ENCODE measurements around the gene NAPEPLD.
"Not testable (repeated sequence)": the region's sequence is repeated elsewhere in the genome, so short reads cannot be mapped to it uniquely, and the experiment has no call there.

Gene NAPEPLD

DNA sequence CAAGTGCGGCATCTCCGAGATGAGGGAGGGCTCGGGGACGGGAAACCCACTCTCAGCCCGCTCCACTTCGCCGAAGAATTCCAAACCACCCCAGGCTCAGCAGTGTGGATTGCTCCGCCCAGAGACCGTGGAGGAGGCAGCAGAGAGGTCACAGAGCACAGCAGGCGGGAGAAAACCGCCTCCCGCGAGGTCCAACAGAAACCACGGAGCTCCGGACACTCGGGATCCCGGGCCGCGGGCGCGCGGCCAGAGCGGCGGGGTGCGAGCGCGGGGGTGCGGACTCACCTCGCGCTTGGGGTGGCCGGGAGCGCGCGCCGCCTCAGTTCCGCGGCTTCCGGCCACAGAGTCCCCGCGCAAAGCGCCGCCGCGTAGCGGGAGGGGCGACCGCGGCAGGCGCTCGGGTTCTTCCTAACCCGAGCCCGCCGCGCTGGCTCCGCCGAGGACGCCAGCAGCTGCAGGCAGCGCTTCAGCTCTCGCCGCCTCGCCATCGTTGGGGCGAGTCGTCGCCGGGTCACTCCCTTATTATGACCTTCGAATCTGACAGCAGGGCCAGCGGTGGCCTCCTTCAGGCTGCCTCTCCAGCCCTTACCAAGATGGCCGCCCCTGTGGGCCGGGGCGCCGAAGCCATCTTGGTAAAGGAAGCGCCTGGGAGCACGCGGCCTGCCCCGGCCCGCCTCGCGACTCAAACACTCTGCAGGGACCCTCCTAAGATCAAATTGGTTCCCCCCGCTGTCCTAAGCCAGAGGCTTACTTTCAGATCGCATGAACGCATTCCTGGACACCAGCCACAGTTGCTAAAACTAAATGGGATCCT lies at the start of gene NAPEPLD:
Gene NAPEPLD (minus strand): TSS at position 106 of the 814 bp plus-strand sequence. CDS start 20,323 bp downstream, outside the sequence.
- DNase-seq (ENCODE audit: low read depth, low spot score) = peak; percentile 96

DNA sequence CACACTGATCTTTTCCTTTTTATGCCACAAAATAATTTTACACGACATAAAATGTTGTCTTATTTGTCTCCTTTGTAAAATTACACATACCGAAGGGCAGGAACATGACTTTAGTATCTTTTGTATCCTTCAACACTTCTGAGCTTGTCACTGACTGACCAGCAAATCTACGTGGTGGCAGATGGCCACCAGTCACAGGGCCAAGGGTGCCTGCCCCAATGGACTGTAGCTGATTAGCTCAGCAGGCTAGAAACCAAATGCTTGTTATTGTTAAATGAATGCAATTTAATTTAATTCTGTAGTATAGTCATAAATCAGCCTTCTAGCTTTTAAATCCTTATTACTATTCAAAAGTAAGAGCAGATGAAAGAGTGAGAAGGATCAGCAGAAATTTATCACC lies 49.2 kb upstream of the NAPEPLD start:
- DNase-seq (ENCODE audit: low read depth, low spot score) = not testable (repeated sequence)

DNA sequence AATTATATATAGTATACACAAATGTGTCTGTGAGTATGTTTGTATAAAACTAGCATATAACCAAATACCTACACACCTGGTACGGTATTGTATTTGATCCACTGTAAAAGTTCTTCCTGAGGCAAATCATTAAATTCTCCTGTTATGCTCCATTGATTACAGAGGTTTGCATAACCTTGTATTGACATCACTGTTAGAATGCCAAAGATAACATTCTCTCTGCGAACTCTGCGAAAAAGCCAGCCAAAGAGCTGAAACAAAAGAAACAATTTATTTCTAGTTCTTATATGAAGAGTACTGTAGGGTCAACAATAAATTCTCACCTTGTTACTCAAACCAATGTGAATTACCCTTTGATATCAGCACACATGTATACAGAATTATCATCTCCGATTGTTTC lies 46.5 kb upstream of the NAPEPLD start:
- peak; percentile 38 for DNase-seq (ENCODE audit: low read depth, low spot score)

DNA sequence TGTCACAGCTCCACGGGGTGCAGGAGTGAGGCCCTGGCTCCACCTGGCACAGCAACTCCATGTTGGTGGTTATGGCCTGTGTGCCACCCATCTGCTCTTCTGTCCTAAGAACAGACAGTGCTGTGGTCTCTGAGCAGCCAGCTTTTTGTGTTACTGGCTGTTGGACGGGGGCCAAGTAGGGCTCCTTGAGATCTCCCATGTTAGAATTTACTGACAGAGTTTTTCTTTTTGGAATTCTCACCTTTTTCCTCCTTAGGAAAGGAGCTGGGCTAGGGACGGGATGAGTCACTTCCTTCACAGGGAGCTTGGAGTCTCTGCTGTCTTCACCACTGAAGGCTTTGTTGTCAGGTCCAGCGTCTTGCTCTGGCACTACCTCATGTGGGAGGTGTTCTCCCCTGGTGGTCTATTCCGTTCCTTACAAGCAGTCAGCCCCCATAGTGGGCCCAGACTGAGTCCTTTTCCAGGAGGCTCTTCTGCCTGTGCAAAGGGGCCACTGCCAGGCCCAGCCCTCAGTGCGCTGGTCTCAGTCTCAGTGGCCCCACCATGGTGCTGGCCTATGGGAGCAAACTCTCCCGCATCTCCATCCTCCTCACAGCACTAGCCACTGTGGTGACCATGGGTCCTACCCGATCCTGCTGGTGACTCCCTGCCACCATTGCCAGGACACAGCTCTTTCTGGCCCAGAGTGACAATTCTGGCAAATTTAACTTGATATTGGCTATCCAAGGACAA lies 23.7 kb upstream of the NAPEPLD start:
- DNase-seq (ENCODE audit: low read depth, low spot score) = peak; percentile 16

DNA sequence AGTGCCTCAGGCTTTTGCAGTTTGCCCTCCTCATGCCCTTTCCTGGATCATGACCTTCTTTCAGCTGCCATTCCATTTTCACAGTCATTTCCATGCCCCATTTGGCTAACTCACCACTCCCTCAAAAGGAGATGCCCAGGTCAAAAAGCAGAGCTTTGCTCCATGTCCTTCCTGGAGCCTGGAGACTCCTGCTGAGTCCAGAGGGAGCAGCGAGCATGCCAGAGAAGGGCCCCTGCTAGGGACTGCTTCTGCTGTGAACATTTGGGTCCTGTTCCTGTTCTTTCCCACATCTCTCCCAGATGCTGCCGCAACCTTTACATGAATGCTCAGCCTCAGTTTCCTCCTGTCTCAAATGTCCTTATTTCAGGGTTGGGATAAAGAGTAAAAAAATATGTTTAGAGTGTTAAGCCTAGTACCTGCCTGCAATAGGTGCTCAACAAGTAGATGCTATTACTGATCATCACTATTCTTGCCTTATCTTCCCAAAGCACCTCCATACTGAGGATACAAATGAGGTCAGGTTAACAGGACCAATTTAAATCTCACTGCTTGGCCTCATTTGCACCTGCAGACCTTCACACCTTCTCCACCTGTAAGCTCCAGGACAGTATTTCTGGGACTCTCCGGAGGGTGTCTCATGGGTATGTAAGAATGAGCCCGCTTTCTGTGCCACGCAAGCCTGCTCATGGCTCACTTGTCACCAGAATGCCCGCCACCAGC lies 23.0 kb upstream of the NAPEPLD start:
- DNase-seq (ENCODE audit: low read depth, low spot score) = not testable (repeated sequence)

DNA sequence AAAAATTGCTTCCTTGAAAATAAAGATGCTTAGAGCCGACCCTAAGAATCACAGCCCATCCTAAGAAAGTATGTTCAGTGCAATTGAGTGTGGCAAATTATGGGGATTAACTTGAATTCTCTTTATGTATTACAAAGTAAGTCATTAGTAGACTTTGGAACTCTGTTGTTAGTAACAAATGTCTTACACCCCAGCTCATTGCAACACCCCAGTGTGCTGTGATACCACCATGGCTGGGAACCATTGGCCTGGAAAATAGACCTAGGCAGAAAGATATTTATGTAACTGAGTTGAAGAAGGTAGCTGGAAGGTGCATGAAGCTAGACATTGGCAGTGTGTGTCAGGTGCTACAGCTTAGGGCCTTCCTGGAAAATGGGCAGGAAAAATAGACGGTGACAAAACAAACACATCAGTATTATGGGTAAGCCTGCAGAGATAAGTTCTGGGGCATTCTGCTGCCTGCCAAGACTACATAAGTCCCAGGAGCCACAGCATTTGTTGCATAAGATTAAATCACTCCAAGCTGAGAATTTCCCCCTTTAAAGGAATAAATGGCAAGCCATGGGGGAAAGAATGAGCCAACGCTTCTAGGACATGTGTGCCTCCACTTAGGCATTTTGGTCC lies 18.1 kb upstream of the NAPEPLD start:
- not testable (repeated sequence) for DNase-seq (ENCODE audit: low read depth, low spot score)

DNA sequence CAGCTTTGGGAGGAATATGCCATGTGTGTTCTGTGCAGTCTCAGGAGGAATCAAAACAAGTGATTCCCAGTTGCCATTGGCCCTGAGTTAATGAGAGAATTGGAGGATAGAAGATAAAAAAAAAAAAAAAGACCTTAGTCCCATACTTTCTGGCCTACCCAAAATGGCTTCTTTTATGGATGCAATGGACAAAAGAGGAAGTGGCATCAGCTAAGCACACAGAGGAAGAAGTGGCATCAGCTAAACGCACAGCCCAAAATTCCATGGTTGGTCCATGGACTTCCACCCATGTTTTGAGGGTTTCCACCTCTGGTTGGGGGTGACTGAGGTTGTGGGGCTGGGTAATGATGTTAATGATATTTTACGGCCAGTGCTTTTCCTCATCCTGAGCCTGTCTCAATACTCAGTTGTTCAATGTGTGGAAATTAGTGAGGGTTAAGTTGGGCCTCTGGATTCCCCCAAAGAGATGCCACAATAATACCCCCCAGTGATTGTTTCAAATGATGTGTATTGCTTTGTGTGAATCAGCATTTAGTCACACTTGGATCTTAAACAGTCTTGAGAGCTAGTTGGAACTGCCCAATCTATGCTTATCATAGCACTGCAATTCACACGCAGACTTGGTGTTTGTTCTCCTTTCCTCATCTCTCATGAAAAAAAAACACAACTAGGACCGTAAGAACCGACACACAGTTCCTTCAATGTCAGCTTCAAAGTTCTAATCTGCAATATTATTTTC lies 14.4 kb upstream of the NAPEPLD start:
- peak; percentile 16 for DNase-seq (ENCODE audit: low read depth, low spot score)

DNA sequence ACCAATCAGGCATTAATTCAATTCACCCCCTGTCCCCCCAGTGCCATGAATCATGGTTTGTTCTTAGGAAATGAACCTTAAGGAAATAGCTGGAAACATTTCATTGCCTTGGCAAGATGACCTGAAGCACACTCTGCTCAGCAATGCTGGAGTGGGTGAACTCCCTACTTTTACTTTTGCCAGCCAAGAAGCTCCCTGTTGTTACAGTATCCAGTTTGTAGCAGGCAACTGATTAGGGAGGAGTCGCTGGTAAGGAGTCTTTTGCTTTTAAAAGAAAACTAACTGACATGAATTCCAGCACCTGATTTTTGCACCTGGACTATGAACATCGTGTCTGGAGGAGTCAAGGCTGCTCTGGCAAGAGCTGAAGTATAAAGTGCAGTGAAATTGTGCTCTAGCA lies 13.7 kb upstream of the NAPEPLD start:
- DNase-seq (ENCODE audit: low read depth, low spot score) = peak; percentile 55

DNA sequence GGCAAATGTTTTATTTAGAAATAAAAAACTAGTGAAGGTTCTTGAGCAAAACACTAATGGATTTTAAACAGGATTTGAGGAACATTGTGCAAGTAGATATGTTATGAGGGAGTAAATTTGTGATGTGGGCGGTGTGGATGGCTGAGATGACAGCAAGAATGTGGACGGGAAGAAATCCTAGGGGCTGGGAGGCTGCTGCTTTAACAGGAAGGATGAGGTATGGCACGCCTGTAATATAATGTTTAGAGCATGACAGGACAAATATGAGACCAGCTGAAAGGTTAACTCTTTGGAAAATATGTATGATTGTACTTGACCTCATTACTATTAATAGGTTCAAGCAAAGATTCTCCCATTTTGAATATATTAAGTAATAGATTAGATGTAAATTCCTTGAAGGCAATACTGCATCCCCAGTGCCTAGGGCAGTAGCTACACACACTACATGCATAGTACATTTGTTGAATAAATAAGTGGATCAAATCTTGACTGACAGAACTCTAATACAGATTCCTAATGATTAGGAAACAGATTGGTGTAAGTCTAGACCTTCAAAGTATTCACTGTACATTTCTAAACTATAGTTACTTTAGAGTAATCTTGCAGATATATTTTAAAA lies 13.2 kb upstream of the NAPEPLD start:
- DNase-seq (ENCODE audit: low read depth, low spot score) = not testable (repeated sequence)

DNA sequence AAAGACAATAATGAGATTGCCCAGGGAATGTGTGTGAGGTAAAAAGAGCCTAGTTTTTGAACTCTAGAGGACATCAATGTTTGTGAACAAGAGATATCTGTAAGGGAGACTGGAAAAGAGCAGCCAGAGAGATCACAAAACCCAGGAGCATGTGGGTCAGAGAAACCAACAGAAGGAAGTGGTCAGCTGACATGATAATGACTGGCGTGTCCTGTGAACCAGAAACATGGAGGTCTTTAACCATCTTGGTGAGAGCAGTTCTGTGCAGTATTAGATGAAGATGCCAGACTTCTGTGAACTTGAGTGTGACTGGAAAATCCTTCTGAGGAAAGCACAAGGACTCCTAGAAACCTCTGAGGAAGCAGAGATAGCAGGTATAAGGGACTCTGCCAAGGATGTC lies 10.2 kb upstream of the NAPEPLD start:
- DNase-seq (ENCODE audit: low read depth, low spot score) = not testable (repeated sequence)

DNA sequence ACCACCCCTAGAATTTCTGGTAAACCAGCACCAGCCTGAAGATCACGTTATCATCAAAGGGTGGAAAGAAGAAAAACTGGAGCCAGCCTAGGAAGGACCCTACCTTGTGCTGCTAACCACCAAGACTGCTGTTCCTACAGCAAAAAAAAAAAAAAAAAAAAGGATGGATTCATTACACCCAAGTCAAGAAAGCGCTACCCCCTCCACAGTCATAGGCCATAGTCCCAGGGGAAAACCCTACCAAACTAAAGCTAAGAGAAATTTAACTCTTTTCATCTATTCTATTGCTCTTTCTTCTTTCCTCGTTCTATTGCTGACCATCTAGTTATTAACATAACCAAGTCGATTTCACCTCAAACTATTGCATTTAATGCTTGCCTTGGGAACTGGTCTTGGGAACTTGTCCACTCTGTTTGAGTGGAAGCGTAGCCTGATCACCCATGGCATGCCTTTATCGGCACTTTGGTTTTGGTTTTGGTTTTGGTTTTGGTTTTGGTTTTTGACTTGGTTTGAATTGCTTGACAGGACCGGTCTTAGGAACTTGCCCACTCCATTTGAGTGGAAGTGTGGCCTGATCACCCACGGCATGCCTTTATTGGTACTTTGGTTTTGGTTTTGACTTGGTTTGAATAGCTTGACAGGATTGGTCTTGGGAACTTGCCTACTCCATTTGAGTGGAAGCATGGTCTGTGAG lies 6.6 kb upstream of the NAPEPLD start:
- not testable (repeated sequence) for DNase-seq (ENCODE audit: low read depth, low spot score)

DNA sequence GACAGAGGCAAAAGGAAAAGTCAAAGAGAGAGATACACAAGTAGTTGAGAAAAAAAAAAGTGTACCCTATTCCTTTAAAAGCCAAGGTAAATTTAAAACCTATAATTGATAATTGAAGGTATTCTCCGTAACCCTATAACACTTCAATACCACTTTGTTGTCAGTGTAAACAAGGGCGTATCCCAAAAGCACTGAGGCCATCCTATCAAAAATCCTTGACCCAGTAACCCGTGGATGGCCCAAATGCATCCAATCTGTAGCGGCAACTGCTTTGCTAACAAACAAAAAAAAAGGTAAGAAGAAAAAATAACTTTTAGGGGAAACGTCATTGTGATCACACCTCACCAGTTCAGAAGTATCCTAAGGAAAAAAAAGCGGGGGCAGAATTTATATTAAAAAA lies 5.1 kb upstream of the NAPEPLD start:
- no peak for DNase-seq (ENCODE audit: low read depth, low spot score)

DNA sequence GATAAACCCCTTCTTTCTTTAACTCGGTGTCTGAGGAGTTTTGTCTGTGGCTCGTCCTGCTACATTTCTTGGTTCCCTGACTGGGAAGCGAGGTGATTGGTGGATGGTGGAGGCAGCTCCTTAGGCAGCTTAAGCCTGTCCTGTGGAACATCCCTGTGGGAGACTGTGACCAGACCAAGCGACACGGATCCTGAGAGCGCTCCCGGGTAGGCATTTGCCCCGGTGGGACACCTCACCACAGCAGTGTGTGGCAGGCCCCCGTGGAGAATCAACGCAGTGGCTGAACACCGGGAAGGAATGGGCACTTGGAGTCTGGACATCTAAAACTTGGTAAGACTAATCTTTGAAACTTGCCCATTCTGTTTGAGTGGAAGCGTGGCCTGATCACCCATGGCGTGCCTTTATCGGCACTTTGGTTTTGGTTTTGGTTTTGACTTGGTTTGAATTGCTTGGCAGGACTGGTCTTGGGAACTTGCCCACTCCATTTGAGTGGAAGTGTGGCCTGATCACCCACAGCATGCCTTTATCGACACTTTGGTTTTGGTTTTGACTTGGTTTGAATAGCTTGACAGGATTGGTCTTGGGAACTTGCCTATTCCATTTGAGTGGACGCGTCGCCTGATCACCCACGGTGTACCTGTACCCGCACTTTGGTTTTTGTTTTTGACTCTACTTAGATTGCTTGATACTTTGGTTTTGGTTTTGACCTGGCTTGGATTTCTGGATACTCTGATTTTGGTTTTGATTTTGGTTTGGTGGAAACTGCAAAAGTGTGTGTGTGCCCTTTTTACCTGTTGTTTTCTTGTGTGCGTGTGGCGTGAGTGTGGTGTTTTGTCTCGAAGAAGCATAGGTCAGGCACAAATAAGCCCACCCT lies 4.1 kb upstream of the NAPEPLD start:
- not testable (repeated sequence) for DNase-seq (ENCODE audit: low read depth, low spot score)

DNA sequence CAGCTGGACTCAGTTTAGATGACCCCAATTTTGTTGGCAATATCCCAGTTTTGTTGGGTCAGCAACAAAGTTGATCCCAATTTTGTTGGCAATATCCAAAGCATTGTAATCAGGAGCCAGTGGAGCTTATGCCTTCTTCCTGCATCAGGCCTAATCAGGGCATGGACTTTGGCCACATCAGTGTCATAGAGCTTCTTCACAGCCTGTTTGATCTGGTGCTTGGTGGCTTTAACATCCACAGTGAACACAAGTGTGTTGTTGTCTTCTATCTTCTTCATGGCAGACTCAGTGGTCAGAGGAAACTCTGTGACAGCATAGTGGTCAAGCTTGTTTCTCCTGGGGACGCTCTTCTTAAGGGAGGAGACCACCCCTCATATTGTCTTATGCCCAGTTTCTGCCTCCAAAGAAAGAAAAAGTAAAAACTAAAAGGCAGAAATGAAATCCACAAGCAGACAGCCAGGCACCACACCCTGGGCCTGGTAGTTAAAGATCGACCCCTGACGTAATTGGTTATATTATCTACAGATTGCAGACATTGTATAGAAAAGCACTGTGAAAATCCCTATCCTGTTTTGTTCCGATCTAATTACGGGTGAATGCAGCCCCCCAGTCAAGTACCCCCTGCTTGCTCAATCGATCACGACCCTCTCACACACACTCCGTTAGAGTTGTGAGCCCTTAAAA lies 3.2 kb upstream of the NAPEPLD start:
- DNase-seq (ENCODE audit: low read depth, low spot score) = not testable (repeated sequence)

DNA sequence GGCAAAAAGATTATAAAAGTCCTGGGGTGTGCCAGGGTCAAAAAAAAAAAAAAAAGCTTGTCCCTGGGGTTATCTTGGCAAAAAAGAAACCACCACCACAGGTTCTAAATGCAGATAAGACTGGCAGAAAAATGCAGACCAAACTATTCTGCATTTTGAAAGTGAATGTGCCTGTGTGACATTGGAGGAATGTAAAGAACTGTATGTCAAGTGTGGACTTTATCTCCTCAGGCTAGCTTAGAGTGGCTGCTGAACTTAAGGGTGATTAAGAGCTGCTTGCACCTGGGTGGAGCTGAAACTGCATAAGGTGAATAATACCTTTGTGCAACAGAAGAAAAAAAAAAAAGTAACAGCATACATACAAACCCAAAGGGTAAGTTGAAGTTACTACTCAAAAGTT lies 1.3 kb upstream of the NAPEPLD start:
- peak; percentile 24 for DNase-seq (ENCODE audit: low read depth, low spot score)

DNA sequence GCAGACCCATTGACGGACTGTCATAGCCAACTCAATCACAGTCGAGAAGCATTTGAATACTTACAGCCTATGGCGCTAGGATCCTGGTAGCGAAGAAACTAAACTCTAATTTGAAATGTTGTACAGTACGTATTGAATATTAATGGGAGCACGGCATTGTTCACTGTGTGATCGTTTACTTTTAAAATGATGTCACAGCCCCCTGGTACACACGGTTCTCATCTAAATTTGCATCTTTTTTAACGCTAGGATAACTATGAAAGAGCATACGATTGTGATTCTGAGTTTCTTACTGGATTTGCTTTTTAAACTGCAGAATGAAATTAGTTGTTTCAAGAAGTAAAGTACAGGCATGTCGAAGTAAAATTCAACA lies 895 bp upstream of the NAPEPLD start:
- DNase-seq (ENCODE audit: low read depth, low spot score) = no peak

DNA sequence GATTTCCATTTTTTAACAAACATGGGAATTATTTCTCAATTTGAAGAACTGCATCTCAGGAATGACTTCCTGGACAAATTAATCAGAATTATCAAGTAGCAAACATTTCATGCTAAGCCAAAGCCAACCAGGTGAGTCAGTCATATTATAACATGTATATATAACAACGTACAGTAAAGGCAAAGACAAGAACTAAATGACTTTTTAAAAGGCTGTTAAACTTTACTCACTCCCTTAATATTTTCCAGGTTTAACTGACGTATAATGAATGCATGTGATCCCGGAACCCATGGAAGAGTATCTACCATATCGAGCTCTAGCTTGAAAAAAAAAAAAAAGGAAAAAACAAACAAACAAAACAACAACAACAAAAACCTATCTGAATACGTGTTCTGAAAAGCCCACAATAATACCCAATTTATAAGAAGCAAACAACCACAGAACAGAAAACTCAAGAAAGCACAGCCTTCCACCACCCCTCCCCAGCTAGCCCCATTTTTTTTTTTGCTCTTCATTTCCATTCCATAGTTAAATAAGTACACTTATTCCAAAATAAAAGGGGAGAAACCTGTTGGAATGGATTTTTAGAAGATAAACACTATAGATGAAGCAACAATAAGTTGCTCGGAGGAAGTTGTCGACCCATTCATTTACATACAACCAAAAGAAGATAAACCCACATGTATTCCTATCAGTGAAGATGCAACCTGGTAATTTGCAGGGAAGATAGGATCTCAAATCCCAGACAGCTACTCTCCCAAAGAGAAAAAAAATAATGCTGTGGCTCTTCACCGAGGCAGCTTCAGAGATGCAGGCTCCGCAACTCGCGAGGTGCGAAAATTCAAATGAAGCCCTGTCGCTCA lies 537 bp downstream of the NAPEPLD start:
- DNase-seq (ENCODE audit: low read depth, low spot score) = peak; percentile 32

Data from astrocyte of the hippocampus (primary cell).